GM12891 (cell line): ENCODE results near the gene ARHGAP15.

Experiments
- DNase-seq: peaks from one replicate; pipeline ENCODE4 v3.0.0; 2011; ENCODE audit warnings: low spot score; ENCODE audit not compliant: insufficient read length
- FAIRE-seq: peaks from 2 replicates; lab custom pipeline; 2011; peaks lifted over from hg19 to GRCh38; lab: Jason Lieb, UNC
- PAX5 ChIP-seq: IDR thresholded peaks from 2 replicates; pipeline ENCODE4 v1.6.1; 2011; ENCODE audit warnings: low read length, moderate library complexity, mild to moderate bottlenecking; ENCODE audit not compliant: insufficient read depth, severe bottlenecking
- POLR2A ChIP-seq: IDR thresholded peaks from 2 replicates; pipeline ENCODE4 v1.6.1; 2011; ENCODE audit warnings: low read depth, low read length, control low read depth
- POLR2AphosphoS5 ChIP-seq: IDR thresholded peaks from 2 replicates; pipeline ENCODE4 v1.6.1; 2011; ENCODE audit warnings: low read depth, low read length, control low read depth
- POU2F2 ChIP-seq: IDR thresholded peaks from 2 replicates; pipeline ENCODE4 v1.6.1; 2011; ENCODE audit warnings: low read depth, mild to moderate bottlenecking, control low read depth, low read length, moderate library complexity
- SPI1 ChIP-seq: IDR thresholded peaks from 2 replicates; pipeline ENCODE4 v1.6.1; 2011; ENCODE audit warnings: low read depth, low read length, control low read depth
- TAF1 ChIP-seq: IDR thresholded peaks from 2 replicates; pipeline ENCODE4 v1.6.1; 2011; ENCODE audit warnings: low read depth, low read length, control low read depth

The ARHGAP15 gene

DNA sequence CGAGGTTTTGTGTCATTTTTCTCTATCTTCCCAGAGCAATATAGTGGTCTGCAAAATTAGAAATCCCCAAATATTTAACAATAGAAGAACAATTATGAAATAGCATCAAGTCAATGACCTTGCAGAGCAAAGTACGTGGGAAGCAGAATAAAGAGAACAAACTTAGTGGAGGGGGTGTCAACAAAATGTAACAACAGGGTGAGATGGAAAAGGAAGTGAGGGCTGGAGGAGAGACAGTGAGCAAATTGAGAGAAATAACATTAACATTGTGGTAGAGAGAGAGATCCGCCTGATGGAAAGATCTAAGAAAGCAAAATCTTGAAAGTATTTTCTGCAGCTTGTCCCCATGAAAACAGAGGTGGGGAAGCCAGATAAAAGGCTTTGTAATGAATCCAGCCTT lies 23.4 kb downstream of the ARHGAP15 start:
- TF ChIP-seq TAF1 (no peak), SPI1 (no peak), POU2F2 (no peak), PAX5 (no peak), POLR2A (no peak), POLR2AphosphoS5 (no peak)
- FAIRE-seq (no peak), DNase-seq (no peak)

DNA sequence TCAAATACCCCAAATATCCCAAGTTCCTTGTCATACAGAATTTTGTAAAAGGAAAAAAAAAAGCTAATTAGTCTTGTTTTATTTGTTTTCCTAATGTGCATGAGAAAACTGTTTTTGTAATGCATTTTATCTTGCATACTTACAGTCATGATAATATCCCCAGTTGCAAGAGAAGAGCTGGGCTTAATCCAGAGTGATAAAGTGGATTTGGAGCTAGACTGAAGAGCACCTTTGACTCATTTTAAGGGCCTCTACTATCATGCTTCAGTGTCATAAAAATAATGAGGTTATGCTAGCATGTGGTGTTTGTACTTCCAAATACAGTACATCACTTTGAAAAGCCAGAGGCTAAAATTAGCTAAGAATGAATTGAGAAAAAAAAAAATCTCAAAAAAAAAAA lies 26.4 kb downstream of the ARHGAP15 start:
- TF ChIP-seq SPI1 (no peak), TAF1 (no peak), POLR2AphosphoS5 (no peak), POLR2A (no peak), POU2F2 (no peak), PAX5 (no peak)
- DNase-seq (no peak), FAIRE-seq (no peak)

DNA sequence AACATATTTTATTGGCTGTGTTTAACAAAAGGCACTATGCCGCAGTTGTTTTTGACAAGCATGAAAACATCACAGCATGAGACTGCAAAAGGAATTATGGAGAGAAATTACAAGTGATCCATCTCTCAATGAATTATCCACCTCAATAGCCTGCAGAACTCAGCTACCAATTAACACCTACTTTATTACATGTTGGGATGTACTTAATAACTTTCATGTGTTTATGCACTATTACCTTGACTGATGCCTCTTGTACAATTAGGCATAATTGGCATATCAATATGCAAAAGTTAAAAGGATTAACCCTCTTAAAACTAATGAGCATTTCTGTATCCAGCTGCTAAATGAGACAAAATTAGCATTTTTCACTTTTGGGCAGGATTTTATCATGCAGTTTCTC lies 27.8 kb downstream of the ARHGAP15 start:
- no peak for DNase-seq
- TF ChIP-seq TAF1: no peak
- no peak for TF ChIP-seq POLR2AphosphoS5
- TF ChIP-seq POLR2A: no peak
- no peak for TF ChIP-seq POU2F2
- TF ChIP-seq SPI1: no peak
- TF ChIP-seq PAX5: no peak
- FAIRE-seq: no peak

DNA sequence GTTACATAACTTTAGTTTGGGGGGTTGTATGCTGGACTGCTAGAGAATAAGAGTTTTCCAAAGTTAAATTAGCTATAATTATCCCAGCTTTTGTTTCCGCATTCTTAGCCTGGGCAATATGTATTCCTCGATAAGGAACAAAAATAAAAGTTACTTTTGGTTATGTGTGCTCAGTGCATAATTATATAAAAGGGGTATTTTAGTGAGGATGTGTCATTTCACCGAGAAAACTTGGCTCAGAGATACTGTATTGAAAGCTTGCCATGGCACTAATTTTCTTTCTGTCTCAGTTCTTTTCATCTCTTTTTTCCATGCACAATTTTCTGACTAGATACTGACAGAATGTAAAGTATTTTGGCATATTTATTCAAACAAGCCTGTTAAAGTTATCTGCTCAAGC lies 28.2 kb downstream of the ARHGAP15 start:
- DNase-seq (no peak), FAIRE-seq (no peak)
- no peak for TF ChIP-seq PAX5
- no peak for TF ChIP-seq TAF1
- no peak for TF ChIP-seq POLR2A
- no peak for TF ChIP-seq POLR2AphosphoS5
- TF ChIP-seq POU2F2: no peak
- TF ChIP-seq SPI1: no peak

DNA sequence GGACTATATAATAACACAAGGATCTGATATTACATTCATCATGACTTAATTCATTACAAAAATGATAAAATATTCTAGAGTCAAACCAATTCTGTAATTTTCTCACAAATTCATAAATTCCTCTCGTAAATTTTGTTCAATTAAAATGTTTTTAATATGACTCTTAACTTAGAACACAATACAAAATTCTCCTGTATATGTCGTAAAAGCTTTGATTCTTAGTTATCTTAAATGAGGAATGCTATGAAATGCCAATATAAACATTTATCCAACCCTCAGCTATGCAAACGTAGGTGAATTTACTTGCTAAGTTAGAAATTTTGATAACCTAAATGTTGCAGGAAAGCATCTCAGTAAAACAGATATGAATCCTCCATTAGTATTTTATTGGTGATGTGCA lies 28.9 kb downstream of the ARHGAP15 start:
- TF ChIP-seq POU2F2 (no peak), POLR2A (no peak), TAF1 (no peak), POLR2AphosphoS5 (no peak), SPI1 (no peak), PAX5 (no peak)
- DNase-seq: no peak
- FAIRE-seq: no peak

DNA sequence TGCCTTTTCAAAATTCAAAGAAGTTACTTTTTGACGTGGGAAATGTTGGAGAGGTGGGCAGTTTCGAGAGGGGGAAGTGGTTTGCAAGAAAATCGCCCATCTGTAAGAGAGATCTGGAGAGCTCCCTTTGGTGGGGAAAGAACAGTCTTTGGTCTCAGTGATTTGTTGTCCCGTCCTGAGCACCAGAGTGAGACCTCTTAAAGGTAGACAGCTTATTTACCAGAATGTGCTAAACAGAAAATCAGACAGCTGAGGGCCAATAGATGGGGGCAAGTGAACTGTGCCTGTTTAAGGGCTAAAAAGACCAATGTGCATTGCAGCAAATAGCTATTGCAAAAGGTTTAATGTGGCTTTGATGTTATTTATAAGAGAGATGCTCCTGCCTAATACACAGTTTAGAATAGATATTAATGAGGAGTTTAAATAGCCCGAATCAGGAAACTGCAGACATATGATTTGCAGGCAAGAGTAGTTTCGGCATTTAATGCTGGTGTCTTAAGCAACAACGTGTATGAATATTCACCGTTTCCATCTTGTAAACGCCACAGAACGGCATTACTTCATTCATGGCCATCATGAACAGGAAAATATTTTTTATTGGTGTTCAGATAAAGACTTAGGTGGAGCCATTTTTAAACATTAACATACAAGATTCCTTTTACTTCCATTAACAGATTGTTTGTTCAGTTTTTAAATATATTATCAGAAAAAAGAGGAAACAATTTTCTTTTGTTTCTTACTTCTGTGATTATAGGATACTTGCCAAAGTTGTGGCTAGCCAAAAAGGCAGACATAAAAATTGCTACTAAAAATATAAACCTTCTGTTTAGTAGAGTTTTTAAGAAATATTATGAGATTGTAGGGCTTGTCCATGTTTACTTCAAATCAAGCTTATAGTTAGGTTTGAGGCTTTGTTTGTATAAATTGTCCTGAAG lies 29.6 kb downstream of the ARHGAP15 start:
- TF ChIP-seq POU2F2 (no peak), SPI1 (peak; percentile 61; the same call in 1 of the 2 replicates)
- FAIRE-seq (peak; percentile 90), DNase-seq (no peak)

DNA sequence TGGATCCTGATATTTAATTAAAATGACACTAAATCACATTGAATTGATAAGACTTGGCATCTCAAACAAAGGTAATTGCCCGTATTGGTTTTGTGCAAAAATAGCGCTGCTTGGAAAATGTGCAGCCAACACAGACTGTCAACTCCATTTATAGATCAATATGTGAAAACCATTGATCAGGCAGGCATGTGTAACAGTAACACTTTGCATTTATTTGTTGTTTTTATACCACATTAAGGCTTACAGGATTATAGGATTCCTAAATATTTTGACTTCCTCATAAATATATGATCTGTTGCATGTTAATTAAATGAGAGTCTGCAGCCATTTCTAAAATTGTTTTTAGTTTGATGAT lies 30.2 kb downstream of the ARHGAP15 start:
- FAIRE-seq (no peak), DNase-seq (no peak)
- TF ChIP-seq SPI1: no peak
- no peak for TF ChIP-seq POU2F2
- no peak for TF ChIP-seq PAX5
- no peak for TF ChIP-seq TAF1
- no peak for TF ChIP-seq POLR2AphosphoS5
- no peak for TF ChIP-seq POLR2A

DNA sequence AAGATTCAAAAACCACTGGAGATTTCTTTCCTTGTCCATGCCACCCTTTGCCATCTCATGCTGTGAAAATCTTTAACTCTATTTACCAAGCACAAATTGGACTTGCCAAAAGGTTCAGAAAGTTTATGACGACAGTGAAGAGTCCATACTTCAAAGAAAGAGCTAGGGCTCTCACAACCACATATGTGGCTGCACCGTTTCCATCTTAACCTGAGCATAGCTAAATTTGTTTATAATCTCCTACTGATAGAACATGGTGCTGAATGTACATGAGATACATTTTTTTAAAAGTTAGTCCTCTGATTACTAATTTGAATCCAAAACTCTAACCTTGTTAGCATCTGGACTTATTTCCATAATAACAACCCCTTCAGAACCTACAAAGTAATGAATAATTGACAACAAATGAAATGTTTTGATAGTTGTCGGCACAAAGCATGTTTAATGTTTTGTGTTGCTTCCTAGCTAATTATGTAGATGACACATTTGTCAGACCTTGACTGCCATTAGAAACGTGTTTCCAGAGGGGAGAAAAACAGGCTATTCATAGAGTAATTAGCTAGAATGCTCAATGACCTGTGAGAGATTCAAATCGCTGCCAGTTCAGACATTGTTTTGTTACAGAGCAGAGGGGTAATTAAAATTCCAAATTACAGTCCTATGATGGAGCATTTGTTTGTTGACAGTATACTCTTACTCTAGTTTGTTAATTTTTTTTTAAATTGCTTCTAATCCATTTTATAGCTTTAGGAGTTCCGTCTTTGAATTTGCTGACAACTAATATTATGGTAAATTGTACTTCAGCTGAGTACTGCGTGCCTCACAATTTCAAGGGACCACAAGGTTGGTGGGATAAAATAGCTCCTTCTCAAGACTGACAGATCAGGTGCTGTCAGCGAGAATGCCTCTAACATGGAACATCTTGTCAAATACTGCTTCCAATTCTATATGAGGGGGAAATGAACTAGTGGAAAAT lies 31.8 kb downstream of the ARHGAP15 start:
- TF ChIP-seq POLR2A (no peak), PAX5 (no peak), POU2F2 (no peak), SPI1 (no peak), TAF1 (no peak), POLR2AphosphoS5 (no peak)
- FAIRE-seq (no peak), DNase-seq (no peak)

DNA sequence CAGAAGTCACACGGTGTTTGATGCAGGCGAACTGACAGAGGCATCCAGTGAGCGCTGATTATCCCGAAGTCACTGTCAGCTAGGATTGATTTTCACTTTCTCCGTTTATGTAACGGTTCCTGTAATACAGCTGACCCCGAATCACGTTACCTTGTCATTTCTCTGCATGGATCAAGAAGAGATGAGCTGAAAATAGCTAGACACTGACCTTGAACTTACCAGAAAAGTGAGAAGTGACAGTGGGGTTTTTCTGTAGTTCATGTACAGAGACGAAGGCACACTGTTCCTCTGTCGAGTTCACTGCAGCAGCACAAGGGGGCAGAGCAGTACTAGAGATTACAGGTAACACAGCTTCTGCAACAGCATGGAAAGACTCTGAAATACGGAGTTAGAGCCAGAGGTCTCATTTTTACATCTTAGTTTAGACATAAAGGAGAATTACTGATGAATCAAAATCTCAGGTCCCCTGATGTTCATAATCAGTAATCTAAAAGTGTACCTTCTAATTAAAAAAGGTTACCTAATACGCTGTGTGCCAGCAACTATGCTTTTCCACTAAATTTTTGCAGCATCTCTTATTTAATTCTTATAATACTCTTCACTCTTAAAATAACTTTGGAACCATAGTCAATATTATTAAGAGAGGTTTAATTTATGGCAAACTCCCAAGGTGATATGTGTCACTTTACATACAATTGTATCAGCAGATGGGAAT lies 33.1 kb downstream of the ARHGAP15 start:
- no peak for DNase-seq
- peak; percentile 95 for FAIRE-seq
- TF ChIP-seq PAX5 (no peak), TAF1 (no peak), POLR2A (no peak), SPI1 (no peak), POU2F2 (no peak), POLR2AphosphoS5 (no peak)
